H9 (cell line): ENCODE data around the gene RALGAPB. TPM values are rescaled to one million over a fixed set of nuclear protein-coding genes. Genes with fewer than 3 reads are reported as not detected.

Experiments used
- DNase-seq: peaks from one replicate; pipeline ENCODE4 v3.0.0-alpha.2; 2017
- H2AFZ ChIP-seq: one replicate; pipeline ENCODE4 v1.6.1; 2013; ENCODE audit warnings: mild to moderate bottlenecking, low read length, control low read depth, moderate library complexity
- H2AK5ac ChIP-seq: 2 replicates; pipeline ENCODE4 v1.6.1; 2013; ENCODE audit warnings: low read length, control low read depth, mixed read lengths; ENCODE audit not compliant: insufficient read length
- H2BK120ac ChIP-seq: one replicate; pipeline ENCODE4 v1.6.1; 2013; ENCODE audit warnings: low read depth, mild to moderate bottlenecking, low read length, control low read depth, inconsistent platforms; ENCODE audit not compliant: poor library complexity, severe bottlenecking
- H2BK12ac ChIP-seq: 2 replicates; pipeline ENCODE4 v1.6.1; 2013; ENCODE audit warnings: low read length, control low read depth, mixed read lengths, low read depth; ENCODE audit not compliant: insufficient read length
- H2BK15ac ChIP-seq: 2 replicates; pipeline ENCODE4 v1.6.1; 2013; ENCODE audit warnings: low read depth, low read length, control low read depth
- H2BK20ac ChIP-seq: one replicate; pipeline ENCODE4 v1.6.1; 2013; ENCODE audit warnings: low read depth, mild to moderate bottlenecking, low read length, control low read depth, inconsistent platforms; ENCODE audit not compliant: poor library complexity, severe bottlenecking
- H2BK5ac ChIP-seq: 2 replicates; pipeline ENCODE4 v1.6.1; 2013; ENCODE audit warnings: low read length, control low read depth, mixed read lengths; ENCODE audit not compliant: insufficient read length
- H3K14ac ChIP-seq: 2 replicates; pipeline ENCODE4 v1.6.1; 2013; ENCODE audit warnings: low read length, control low read depth; ENCODE audit not compliant: insufficient read depth
- H3K18ac ChIP-seq: 2 replicates; pipeline ENCODE4 v1.6.1; 2013; ENCODE audit warnings: low read depth, mild to moderate bottlenecking, mixed read lengths, low read length, control low read depth; ENCODE audit not compliant: insufficient read length
- H3K23ac ChIP-seq: 2 replicates; pipeline ENCODE4 v1.6.1; 2013; ENCODE audit warnings: low read length, control low read depth, mixed read lengths, low read depth; ENCODE audit not compliant: insufficient read length
- H3K23me2 ChIP-seq: 2 replicates; pipeline ENCODE4 v1.6.1; 2013; ENCODE audit warnings: low read depth, mild to moderate bottlenecking, mixed read lengths, low read length, control low read depth; ENCODE audit not compliant: insufficient read length, poor library complexity, severe bottlenecking
- H3K27ac ChIP-seq: 2 replicates; pipeline ENCODE4 v1.5.1; 2013; ENCODE audit warnings: low read length, control low read depth, mixed read lengths, low read depth; ENCODE audit not compliant: insufficient read length
- H3K27me3 ChIP-seq: 2 replicates; pipeline ENCODE4 v1.6.1; 2013; ENCODE audit warnings: low read length, control low read depth, inconsistent platforms; ENCODE audit not compliant: insufficient read depth
- H3K4ac ChIP-seq: 2 replicates; pipeline ENCODE4 v1.6.1; 2013; ENCODE audit warnings: low read depth, mild to moderate bottlenecking, control low read depth, inconsistent platforms, low read length, moderate library complexity
- H3K4me1 ChIP-seq: 2 replicates; pipeline ENCODE4 v1.6.1; 2013; ENCODE audit warnings: low read length, control low read depth, inconsistent platforms; ENCODE audit not compliant: insufficient read depth
- H3K4me2 ChIP-seq: 2 replicates; pipeline ENCODE4 v1.6.1; 2013; ENCODE audit warnings: low read length, control low read depth, mixed read lengths; ENCODE audit not compliant: insufficient read length, insufficient read depth
- H3K56ac ChIP-seq: 2 replicates; pipeline ENCODE4 v1.6.1; 2013; ENCODE audit warnings: low read depth, mild to moderate bottlenecking, mixed read lengths, low read length, control low read depth; ENCODE audit not compliant: insufficient read length
- H3K79me1 ChIP-seq: 2 replicates; pipeline ENCODE4 v1.6.1; 2013; ENCODE audit warnings: low read depth, mild to moderate bottlenecking, moderate library complexity, low read length, control low read depth, inconsistent platforms; ENCODE audit not compliant: insufficient read depth, poor library complexity, severe bottlenecking
- H3K79me2 ChIP-seq: 2 replicates; pipeline ENCODE4 v1.6.1; 2013; ENCODE audit warnings: low read length, control low read depth, inconsistent platforms; ENCODE audit not compliant: insufficient read depth
- H3K9ac ChIP-seq: 2 replicates; pipeline ENCODE4 v1.6.1; 2013; ENCODE audit warnings: low read length, control low read depth, mixed read lengths; ENCODE audit not compliant: insufficient read length; ENCODE audit errors: extremely low read depth
- H3K9me3 ChIP-seq: one replicate; pipeline ENCODE4 v1.6.1; 2013; ENCODE audit warnings: low read depth, low read length, inconsistent platforms; ENCODE audit not compliant: control insufficient read depth
- H3T11ph ChIP-seq: one replicate; pipeline ENCODE4 v1.6.1; 2013; ENCODE audit warnings: mild to moderate bottlenecking, low read length, control low read depth, inconsistent platforms
- H4K20me1 ChIP-seq: one replicate; pipeline ENCODE4 v1.6.1; 2013; ENCODE audit not compliant: control insufficient read depth, insufficient read length, insufficient read depth
- H4K5ac ChIP-seq: 2 replicates; pipeline ENCODE4 v1.6.1; 2013; ENCODE audit warnings: low read depth, mild to moderate bottlenecking, mixed read lengths, low read length, control low read depth; ENCODE audit not compliant: insufficient read length
- H4K8ac ChIP-seq: replicated peaks from 2 replicates; pipeline ENCODE4 v1.6.1; 2013; ENCODE audit warnings: low read length, control low read depth, mixed read lengths, low read depth; ENCODE audit not compliant: insufficient read length
- H4K91ac ChIP-seq: 2 replicates; pipeline ENCODE4 v1.6.1; 2013; ENCODE audit warnings: low read depth, mild to moderate bottlenecking, moderate library complexity, mixed read lengths, low read length, control low read depth; ENCODE audit not compliant: insufficient read length
- H3K27ac Mint-ChIP-seq, 3 experiments: 2 replicates in 2 of 3; 3 replicates in 1 of 3; pipeline ENCODE4 v1.8.0; 2020 to 2021; ENCODE audit warnings: mixed read lengths in 3 of 3, mild to moderate bottlenecking in 1 of 3, moderate library complexity in 1 of 3
- H3K27me3 Mint-ChIP-seq: 2 replicates; pipeline ENCODE4 v1.8.0; 2021; ENCODE audit warnings: low read depth, mild to moderate bottlenecking, moderate library complexity, mixed read lengths
- H3K36me3 Mint-ChIP-seq, 3 experiments: 2 replicates in 2 of 3; 3 replicates in 1 of 3; pipeline ENCODE4 v1.8.0; 2020 to 2021; ENCODE audit warnings: low read depth in 3 of 3, mixed read lengths in 3 of 3; ENCODE audit not compliant: insufficient read depth in 1 of 3
- H3K4me1 Mint-ChIP-seq, 2 experiments: 2 replicates each; pipeline ENCODE4 v1.8.0; 2020; ENCODE audit warnings: mixed read lengths in 2 of 2
- H3K4me3 Mint-ChIP-seq, 2 experiments: 2 replicates in 1 of 2; 3 replicates in 1 of 2; pipeline ENCODE4 v1.8.0; 2020 to 2021; ENCODE audit warnings: mild to moderate bottlenecking in 2 of 2, mixed read lengths in 2 of 2, moderate library complexity in 1 of 2
- H3K9me3 Mint-ChIP-seq, 2 experiments: 2 replicates in 1 of 2; 3 replicates in 1 of 2; pipeline ENCODE4 v1.8.0; 2020; ENCODE audit warnings: mild to moderate bottlenecking in 2 of 2, mixed read lengths in 2 of 2, moderate library complexity in 1 of 2
- CTCF ChIP-seq: fragments of 200-600 bp; sonication (generic); conservative IDR thresholded peaks from 3 replicates; pipeline ENCODE4 v1.8.0; 2021; ENCODE audit warnings: antibody characterized with exemption, mild to moderate bottlenecking
- WGBS: extraction: QIAGEN DNeasy Blood & Tissue Kit; methylation state at CpG from one replicate; pipeline ENCODE4 v1.1.7; 2013; ENCODE audit warnings: missing lambda C conversion rate, low lambda C conversion rate, mixed read lengths; ENCODE audit not compliant: insufficient read length; ENCODE audit errors: extremely low coverage; 5-methylcytosine and 5-hydroxymethylcytosine counted together
- total RNA-seq: library from RNA; stranded (reverse); gene quantifications from 2 replicates; pipeline ENCODE4 v1.2.1, GENCODE V29; 2021

RALGAPB gene
- total RNA-seq, 1 experiment from 2014 or later: 28.5 TPM

GRCh38 chr20:38563802-38564431, 91.3 kb downstream of the RALGAPB start:
- Histone ChIP-seq H3K79me2 (no peaks in the 10 kb centered on the region), H2BK15ac (no peak overlapping the region), H2BK20ac (no peak overlapping the region), H4K20me1 (no peaks in the 10 kb centered on the region), H3K56ac (no peak overlapping the region), H3K27ac (no peak overlapping the region), H3K79me1 (no peaks in the 10 kb centered on the region), H3K27me3 (no peaks in the 10 kb centered on the region), H3K4me1 (no peaks in the 10 kb centered on the region), H2BK5ac (no peak overlapping the region), H3K9ac (no peak overlapping the region), H4K5ac (no peak overlapping the region), H3K4me2 (no peak overlapping the region), H4K8ac (no peak overlapping the region), H2BK120ac (no peak overlapping the region), H3K9me3 (no peaks in the 10 kb centered on the region), H2AFZ (no peak overlapping the region), H2BK12ac (no peak overlapping the region), H4K91ac (no peak overlapping the region), H3K14ac (no peak overlapping the region), H3T11ph (no peak overlapping the region), H3K4ac (no peak overlapping the region), H2AK5ac (no peak overlapping the region), H3K23me2 (no peaks in the 10 kb centered on the region), H3K18ac (no peak overlapping the region), H3K23ac (no peak overlapping the region)
- no peak for TF ChIP-seq CTCF
- Mint-ChIP-seq H3K27me3 (no peaks in the 10 kb centered on the region), H3K36me3 (peaks cover 7 to 40% (median 22%) of the 10 kb centered on the region in 3 experiments; a peak in 6 of 7 replicates), H3K4me3 (no peak overlapping the region), H3K9me3 (no peaks in the 10 kb centered on the region), H3K27ac (0 out of 7 replicates have a peak overlapping the region, but pooled peaks of 1 of the 3 experiments have one; percentile 17), H3K4me1 (no peaks in the 10 kb centered on the region)
- whole genome bisulfite sequencing: no CpG with 5 or more reads among the region's 6 CpGs
- no peak for DNase-seq
